HG03342 (cell line): ENCODE data around the gene ASB13.
A peak's percentile ranks its signal among the peaks of the same experiment; 100 is the strongest.

Experiments used
- ATAC-seq: cut with Tn5 transposase; IDR thresholded peaks from one replicate; pipeline ENCODE4 v1.9.1; 2021; ENCODE audit warnings: mild to moderate bottlenecking, moderate library complexity; ENCODE audit not compliant: unreplicated experiment

Gene ASB13

GRCh38 chr10:5666008-5666840 is at the start of gene ASB13:
Gene ASB13 (minus strand): TSS chr10:5666595. CDS start chr10:5666551, 44 bp downstream.
- no peak for ATAC-seq

GRCh38 chr10:5711642-5712041 is 45.2 kb upstream of the ASB13 start:
- no peak for ATAC-seq

GRCh38 chr10:5710859-5711258 is 44.5 kb upstream of the ASB13 start:
- ATAC-seq: no peak

GRCh38 chr10:5709865-5710264 is 43.5 kb upstream of the ASB13 start:
- ATAC-seq: no peak

- no peak for ATAC-seq
Observed at GRCh38 chr10:5708356-5708755, 42.0 kb upstream of the ASB13 start.

GRCh38 chr10:5698062-5698461 is 31.7 kb upstream of the ASB13 start:
- no peak for ATAC-seq

- no peak for ATAC-seq
Observed at GRCh38 chr10:5697342-5697741, 30.9 kb upstream of the ASB13 start.

- no peak for ATAC-seq
Observed at GRCh38 chr10:5694573-5694972, 28.2 kb upstream of the ASB13 start.

- peak; percentile 84 for ATAC-seq
Observed at GRCh38 chr10:5692461-5693358, 26.3 kb upstream of the ASB13 start.

GRCh38 chr10:5691786-5692185 is 25.4 kb upstream of the ASB13 start:
- ATAC-seq: no peak

GRCh38 chr10:5688587-5688986 is 22.2 kb upstream of the ASB13 start:
- ATAC-seq: no peak

GRCh38 chr10:5685764-5686240 is 19.4 kb upstream of the ASB13 start:
- ATAC-seq: no peak

GRCh38 chr10:5684971-5685763 is 18.8 kb upstream of the ASB13 start:
- peak; percentile 64 for ATAC-seq

GRCh38 chr10:5684318-5684970 is 18.0 kb upstream of the ASB13 start, which contains the start of gene TASOR2:
Gene TASOR2 (plus strand): TSS chr10:5684838. CDS start chr10:5720643, 35,805 bp downstream.
- ATAC-seq: peak; percentile 67

GRCh38 chr10:5683065-5683464 is 16.7 kb upstream of the ASB13 start:
- no peak for ATAC-seq

GRCh38 chr10:5681930-5682329 is 15.5 kb upstream of the ASB13 start:
- no peak for ATAC-seq

- ATAC-seq: no peak
Observed at GRCh38 chr10:5679606-5680005, 13.2 kb upstream of the ASB13 start.

- no peak for ATAC-seq
Observed at GRCh38 chr10:5679037-5679435, 12.6 kb upstream of the ASB13 start.

GRCh38 chr10:5678397-5679036 is 12.1 kb upstream of the ASB13 start:
- no peak for ATAC-seq
